Measurements from ENCODE around the gene PPDPF.

GRCh38 chr20:63562461-63563224, 42.1 kb downstream of the PPDPF start:
- TF ChIP-seq, protein P1, sequence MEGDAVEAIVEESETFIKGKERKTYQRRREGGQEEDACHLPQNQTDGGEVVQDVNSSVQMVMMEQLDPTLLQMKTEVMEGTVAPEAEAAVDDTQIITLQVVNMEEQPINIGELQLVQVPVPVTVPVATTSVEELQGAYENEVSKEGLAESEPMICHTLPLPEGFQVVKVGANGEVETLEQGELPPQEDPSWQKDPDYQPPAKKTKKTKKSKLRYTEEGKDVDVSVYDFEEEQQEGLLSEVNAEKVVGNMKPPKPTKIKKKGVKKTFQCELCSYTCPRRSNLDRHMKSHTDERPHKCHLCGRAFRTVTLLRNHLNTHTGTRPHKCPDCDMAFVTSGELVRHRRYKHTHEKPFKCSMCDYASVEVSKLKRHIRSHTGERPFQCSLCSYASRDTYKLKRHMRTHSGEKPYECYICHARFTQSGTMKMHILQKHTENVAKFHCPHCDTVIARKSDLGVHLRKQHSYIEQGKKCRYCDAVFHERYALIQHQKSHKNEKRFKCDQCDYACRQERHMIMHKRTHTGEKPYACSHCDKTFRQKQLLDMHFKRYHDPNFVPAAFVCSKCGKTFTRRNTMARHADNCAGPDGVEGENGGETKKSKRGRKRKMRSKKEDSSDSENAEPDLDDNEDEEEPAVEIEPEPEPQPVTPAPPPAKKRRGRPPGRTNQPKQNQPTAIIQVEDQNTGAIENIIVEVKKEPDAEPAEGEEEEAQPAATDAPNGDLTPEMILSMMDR (IDR thresholded peaks at IDR 0.05) = no peak
- TF ChIP-seq EZH2 (IDR thresholded peaks at IDR 0.05; ENCODE audit: borderline replicate concordance, insufficient read depth, low read depth, low read length, poor library complexity, severe bottlenecking) = no peak

All from B cell (primary cell).